HepG2 (cell line): Measurements from ENCODE around the gene MSANTD1. TPM values are rescaled to one million over a fixed set of nuclear protein-coding genes. Genes with fewer than 3 reads are reported as not detected.

Experiments
- ARID3A ChIP-seq: IDR thresholded peaks from 2 replicates; pipeline ENCODE4 v1.6.1; 2012; ENCODE audit warnings: low read depth, low read length, improper control_type of control experiment
- BORCS8-MEF2B ChIP-seq: sonication (generic); formaldehyde crosslinking; IDR thresholded peaks from 2 replicates; pipeline ENCODE4 v1.8.0; 2022; ENCODE audit warnings: mild to moderate bottlenecking, missing genetic modification reagents
- GABPA ChIP-seq, 2 experiments: IDR thresholded peaks; 2 replicates each; pipeline ENCODE4 v1.6.1; 2011 to 2016; ENCODE audit warnings: low read depth in 2 of 2, low read length in 1 of 2, missing biosample characterization in 1 of 2, missing genetic modification characterization in 1 of 2
- GATA4 ChIP-seq: sonication (generic); IDR thresholded peaks from 2 replicates; pipeline ENCODE4 v1.6.1; 2016; ENCODE audit warnings: antibody characterized with exemption, low read depth, borderline replicate concordance
- IRX3 ChIP-seq: sonication (generic); formaldehyde crosslinking; IDR thresholded peaks from 2 replicates; pipeline ENCODE4 v1.8.1; 2023; ENCODE audit warnings: mild to moderate bottlenecking, low read depth, missing genetic modification reagents, borderline replicate concordance
- MXI1 ChIP-seq: IDR thresholded peaks from 3 replicates; pipeline ENCODE4 v1.6.1; 2012; ENCODE audit warnings: low read depth, low read length, inconsistent platforms, borderline replicate concordance
- NRL ChIP-seq: sonication (generic); formaldehyde crosslinking; IDR thresholded peaks from 2 replicates; pipeline ENCODE4 v1.5.0; 2020; ENCODE audit warnings: missing genetic modification reagents, mild to moderate bottlenecking, moderate library complexity, borderline replicate concordance
- RNF2 ChIP-seq: fragments of 450-650 bp; conservative IDR thresholded peaks from 2 replicates; pipeline ENCODE4 v1.6.1; 2016; ENCODE audit warnings: low read depth
- SMARCC2 ChIP-seq: fragments of 450-650 bp; IDR thresholded peaks from 2 replicates; pipeline ENCODE4 v1.6.1; 2017; ENCODE audit warnings: antibody characterized with exemption, mild to moderate bottlenecking
- TBX2 ChIP-seq: sonication (generic); formaldehyde crosslinking; IDR thresholded peaks from 2 replicates; pipeline ENCODE4 v1.5.0; 2020; ENCODE audit warnings: missing genetic modification reagents, mild to moderate bottlenecking, borderline replicate concordance
- ZFP1 ChIP-seq: IDR thresholded peaks from 2 replicates; pipeline ENCODE4 v1.6.1; 2016
- ZNF17 ChIP-seq: sonication (generic); formaldehyde crosslinking; IDR thresholded peaks from 2 replicates; pipeline ENCODE4 v1.5.0; 2020; ENCODE audit warnings: mild to moderate bottlenecking, missing genetic modification reagents
- ZNF24 ChIP-seq: fragments of 450-650 bp; IDR thresholded peaks from 2 replicates; pipeline ENCODE4 v1.6.1; 2017; ENCODE audit warnings: antibody characterized with exemption, mild to moderate bottlenecking
- ZNF333 ChIP-seq: sonication (generic); formaldehyde crosslinking; IDR thresholded peaks from 2 replicates; pipeline ENCODE4 v1.4.0; 2020; ENCODE audit warnings: mild to moderate bottlenecking, missing genetic modification reagents, borderline replicate concordance
- ZNF556 ChIP-seq: sonication (generic); formaldehyde crosslinking; IDR thresholded peaks from 2 replicates; pipeline ENCODE4 v1.4.0; 2020; ENCODE audit warnings: mild to moderate bottlenecking, missing genetic modification reagents, borderline replicate concordance
- ZNF574 ChIP-seq: sonication (generic); formaldehyde crosslinking; IDR thresholded peaks from 2 replicates; pipeline ENCODE4 v1.4.0; 2020; ENCODE audit warnings: missing genetic modification reagents
- polyA plus RNA-seq, 8 experiments: library from polyadenylated mRNA; depleted of rRNA in 3 of 8; stranded (reverse) in 7 of 8; unstranded in 1 of 8; fragments of >200 nt; fragmentation: Illumina TruSeq in 4 of 8; extraction: Trizol in 4 of 8; gene quantifications; 2 replicates each; pipeline versions ENCODE4 v1.2.1 to v1.2.3, GENCODE V29; 2011 to 2016; ENCODE audit warnings: low read depth in 4 of 8, missing spikeins in 1 of 8, mixed read lengths in 1 of 8; ENCODE audit not compliant: insufficient read depth in 1 of 8
- total RNA-seq, 5 experiments: library from RNA; depleted of rRNA; stranded (reverse); fragments of >200 nt; fragmentation: Illumina TruSeq; extraction: Trizol; gene quantifications; 2 replicates each; pipeline ENCODE4 v1.2.3, GENCODE V29; 2016; ENCODE audit warnings: low read depth in 1 of 5
- TF ChIP-seq, protein P1 (sequence below): fragments of 450-650 bp; IDR thresholded peaks from 2 replicates; pipeline ENCODE4 v1.6.1; 2016
- TF ChIP-seq, protein P2 (sequence below): sonication (generic); formaldehyde crosslinking; IDR thresholded peaks from 2 replicates; pipeline ENCODE4 v1.5.0; 2020; ENCODE audit warnings: missing genetic modification reagents

MSANTD1 gene
- total and polyA plus RNA-seq, 2 of the 13 experiments (the other 11 are each of a cell fraction or from before 2014, with no cell fraction given) = 0.22 to 0.40 TPM

DNA sequence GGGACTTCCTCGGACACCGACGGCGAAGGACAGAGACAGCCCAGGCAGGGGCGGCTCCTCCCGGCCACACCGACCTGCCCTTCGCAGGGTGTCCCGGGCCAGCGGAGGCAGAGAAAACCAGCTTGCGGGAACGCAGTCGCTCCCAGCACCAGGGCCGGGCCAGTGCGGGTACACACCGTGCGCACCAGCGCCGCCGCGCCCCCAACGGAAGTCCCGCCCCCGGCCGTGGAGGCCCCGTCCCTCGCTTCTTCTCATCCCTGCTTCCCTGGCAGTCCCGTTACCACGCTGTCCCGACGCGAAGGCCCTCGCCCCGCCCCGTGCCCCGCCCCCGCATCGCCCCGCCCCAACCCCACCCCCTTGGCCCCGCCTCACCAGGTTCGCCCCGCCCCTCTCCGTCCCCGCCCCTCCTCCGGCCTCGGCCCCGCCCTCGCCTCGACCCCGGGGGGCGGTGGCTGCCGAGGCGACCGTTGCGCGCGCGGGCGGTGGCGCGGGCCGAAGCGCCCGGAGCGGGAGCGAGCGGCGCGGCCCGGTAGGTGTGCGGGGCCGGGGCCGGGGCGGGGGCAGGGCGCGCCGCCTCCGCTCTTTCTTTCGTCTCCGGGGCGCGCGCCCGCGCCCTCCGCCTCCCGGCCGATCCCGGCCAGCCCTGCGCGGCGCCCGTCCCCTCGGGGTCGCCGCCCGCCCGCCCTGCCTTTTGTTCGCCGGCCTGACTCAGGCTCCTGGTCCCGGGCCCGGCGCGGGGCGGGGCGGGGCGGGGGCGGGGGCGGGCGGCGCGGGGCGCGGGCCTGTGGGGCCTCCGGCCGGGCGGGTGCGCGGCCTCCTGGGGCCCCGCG is 43.8 kb downstream of the MSANTD1 start, which contains the start of gene RGS12 (continued):
- TF ChIP-seq ARID3A = no peak
- no peak for TF ChIP-seq ZNF17
- 0 out of 2 replicates have a peak, but pooled peaks have one; percentile 29 for TF ChIP-seq TBX2 (CRISPR knock-in tag)
- TF ChIP-seq, protein P1, sequence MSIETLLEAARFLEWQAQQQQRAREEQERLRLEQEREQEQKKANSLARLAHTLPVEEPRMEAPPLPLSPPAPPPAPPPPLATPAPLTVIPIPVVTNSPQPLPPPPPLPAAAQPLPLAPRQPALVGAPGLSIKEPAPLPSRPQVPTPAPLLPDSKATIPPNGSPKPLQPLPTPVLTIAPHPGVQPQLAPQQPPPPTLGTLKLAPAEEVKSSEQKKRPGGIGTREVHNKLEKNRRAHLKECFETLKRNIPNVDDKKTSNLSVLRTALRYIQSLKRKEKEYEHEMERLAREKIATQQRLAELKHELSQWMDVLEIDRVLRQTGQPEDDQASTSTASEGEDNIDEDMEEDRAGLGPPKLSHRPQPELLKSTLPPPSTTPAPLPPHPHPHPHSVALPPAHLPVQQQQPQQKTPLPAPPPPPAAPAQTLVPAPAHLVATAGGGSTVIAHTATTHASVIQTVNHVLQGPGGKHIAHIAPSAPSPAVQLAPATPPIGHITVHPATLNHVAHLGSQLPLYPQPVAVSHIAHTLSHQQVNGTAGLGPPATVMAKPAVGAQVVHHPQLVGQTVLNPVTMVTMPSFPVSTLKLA = peak; percentile 40; the same call in 1 of the 2 replicates
- TF ChIP-seq GABPA (IDR thresholded peaks at IDR 0.05; ENCODE audit: low read depth, low read length) = no peak
- TF ChIP-seq GABPA (CRISPR knock-in tag; IDR thresholded peaks at IDR 0.05; ENCODE audit: low read depth) = peak; percentile 85
- no peak for TF ChIP-seq ZNF24
- peak; percentile 91; the same call in 2 of the 3 replicates for TF ChIP-seq MXI1
- no peak for TF ChIP-seq SMARCC2
- TF ChIP-seq, protein P2, sequence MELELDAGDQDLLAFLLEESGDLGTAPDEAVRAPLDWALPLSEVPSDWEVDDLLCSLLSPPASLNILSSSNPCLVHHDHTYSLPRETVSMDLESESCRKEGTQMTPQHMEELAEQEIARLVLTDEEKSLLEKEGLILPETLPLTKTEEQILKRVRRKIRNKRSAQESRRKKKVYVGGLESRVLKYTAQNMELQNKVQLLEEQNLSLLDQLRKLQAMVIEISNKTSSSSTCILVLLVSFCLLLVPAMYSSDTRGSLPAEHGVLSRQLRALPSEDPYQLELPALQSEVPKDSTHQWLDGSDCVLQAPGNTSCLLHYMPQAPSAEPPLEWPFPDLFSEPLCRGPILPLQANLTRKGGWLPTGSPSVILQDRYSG (CRISPR knock-in tag) = no peak
- TF ChIP-seq IRX3 (CRISPR knock-in tag) = no peak
- no peak; the same call in 1 of the 2 replicates for TF ChIP-seq ZNF556 (CRISPR knock-in tag)
- TF ChIP-seq ZFP1 (CRISPR knock-in tag) = no peak
- peak; percentile 71 for TF ChIP-seq ZNF574 (CRISPR knock-in tag)
- TF ChIP-seq BORCS8-MEF2B = peak; percentile 75
- no peak for TF ChIP-seq RNF2
- TF ChIP-seq GATA4 = no peak
- TF ChIP-seq ZNF333 (CRISPR knock-in tag) = no peak
- no peak for TF ChIP-seq NRL (CRISPR knock-in tag)
